ENCODE measurements around the gene GCM1.
"Not testable (repeated sequence)": the region's sequence is repeated elsewhere in the genome, so short reads cannot be mapped to it uniquely, and the experiment has no call there.

DNA sequence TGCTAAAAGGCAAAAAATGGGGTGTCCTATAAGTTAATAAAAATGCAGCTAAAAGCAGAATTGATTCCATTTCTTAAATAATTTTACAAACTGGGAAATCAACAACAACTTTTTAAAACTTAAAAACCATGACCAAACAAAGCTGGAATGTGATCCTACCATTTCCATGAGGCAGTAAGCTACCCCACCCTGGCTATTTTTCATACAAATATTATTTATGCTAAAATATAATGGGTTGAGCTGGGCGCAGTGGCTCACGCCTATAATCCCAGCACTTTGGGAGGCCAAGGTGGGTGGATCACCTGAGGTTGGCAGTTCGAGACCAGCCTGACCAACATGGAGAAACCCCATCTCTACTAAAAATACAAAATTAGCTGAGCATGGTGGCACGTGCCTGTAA, 6.6 kb upstream of the GCM1 start:
- TF ChIP-seq TAF1 (IDR thresholded peaks at IDR 0.05; ENCODE audit: borderline replicate concordance, low read depth, low read length); POLR2A (IDR thresholded peaks at IDR 0.05; ENCODE audit: low read depth, low read length); POLR2AphosphoS5 (IDR thresholded peaks at IDR 0.05; ENCODE audit: low read depth, low read length): not testable (repeated sequence)

Data from GM12892 (cell line).